ENCODE data around the gene B4GALT2. TPM values are rescaled to one million over a fixed set of nuclear protein-coding genes. Genes with fewer than 3 reads are reported as not detected.

The B4GALT2 gene
- total RNA-seq, 1 experiment from 2014 or later = 76.4 TPM

GRCh38 chr1:43968348-43968948 lies 10.6 kb upstream of the B4GALT2 start:
- POLR2A ChIA-PET (ENCODE audit: low non-redundant PET) = no interaction called here
- BruUV-seq (replicated peaks) = no TSS peak
- intact Hi-C loops (cut with micrococcal nuclease; ENCODE audit: unreplicated experiment) = no loop called here

GRCh38 chr1:43969416-43969745 lies 9.6 kb upstream of the B4GALT2 start:
- no peak overlapping the region for H3K27ac ChIP-seq (ENCODE audit: low read depth, low read length, poor library complexity, severe bottlenecking)
- no peak for DNase-seq (ENCODE audit: low spot score)
- intact Hi-C loops (cut with micrococcal nuclease; ENCODE audit: unreplicated experiment) = no loop called here
- no peaks in the 10 kb centered on the region for H3K27me3 ChIP-seq (replicated peaks; ENCODE audit: insufficient read depth, low read depth, low read length, poor library complexity)
- H3K4me1 ChIP-seq (ENCODE audit: insufficient read depth, low read length, poor library complexity, severe bottlenecking) = no peaks in the 10 kb centered on the region
- ChIA-PET CTCF (no interaction called here), POLR2A (ENCODE audit: low non-redundant PET) (interaction anchor here (0.7 kb wide), 1 partner anchor 9 kb away, joined by 3 read pairs; no protein-coding TSS in a partner anchor)
- TF ChIP-seq EZH2 (IDR thresholded peaks at IDR 0.05; ENCODE audit: borderline replicate concordance, low read depth, low read length, poor library complexity, severe bottlenecking) (no peak), CTCF (conservative IDR thresholded peaks at IDR 0.05; ENCODE audit: low read depth, low read length) (no peak)
- peak overlapping the region; percentile 93 for H3K4me3 ChIP-seq (ENCODE audit: low read depth, low read length, poor library complexity, severe bottlenecking)
- no TSS peak for BruUV-seq (replicated peaks)
- no peaks in the 10 kb centered on the region for H3K36me3 ChIP-seq (ENCODE audit: insufficient read depth, low read length, poor library complexity, severe bottlenecking)
- no peaks in the 10 kb centered on the region for H3K9me3 ChIP-seq (ENCODE audit: low read depth, low read length, poor library complexity, severe bottlenecking)

More at GRCh38 chr1:43968348-43968948, 10.6 kb upstream of the B4GALT2 start:
- CTCF ChIA-PET = no interaction called here
- no peak for DNase-seq (ENCODE audit: low spot score)
- Histone ChIP-seq H3K27me3 (replicated peaks; ENCODE audit: insufficient read depth, low read depth, low read length, poor library complexity) (no peaks in the 10 kb centered on the region), H3K27ac (ENCODE audit: low read depth, low read length, poor library complexity, severe bottlenecking) (no peak overlapping the region), H3K9me3 (ENCODE audit: low read depth, low read length, poor library complexity, severe bottlenecking) (no peaks in the 10 kb centered on the region), H3K4me1 (ENCODE audit: insufficient read depth, low read length, poor library complexity, severe bottlenecking) (no peaks in the 10 kb centered on the region), H3K4me3 (ENCODE audit: low read depth, low read length, poor library complexity, severe bottlenecking) (no peak overlapping the region), H3K36me3 (ENCODE audit: insufficient read depth, low read length, poor library complexity, severe bottlenecking) (no peaks in the 10 kb centered on the region)
- TF ChIP-seq CTCF (conservative IDR thresholded peaks at IDR 0.05; ENCODE audit: low read depth, low read length) (no peak), EZH2 (IDR thresholded peaks at IDR 0.05; ENCODE audit: borderline replicate concordance, low read depth, low read length, poor library complexity, severe bottlenecking) (no peak)

- Histone ChIP-seq H3K4me1 (ENCODE audit: insufficient read depth, low read length, poor library complexity, severe bottlenecking) (no peaks in the 10 kb centered on the region), H3K27me3 (replicated peaks; ENCODE audit: insufficient read depth, low read depth, low read length, poor library complexity) (no peaks in the 10 kb centered on the region), H3K9me3 (ENCODE audit: low read depth, low read length, poor library complexity, severe bottlenecking) (no peaks in the 10 kb centered on the region), H3K4me3 (ENCODE audit: low read depth, low read length, poor library complexity, severe bottlenecking) (peak within 1 kb of the TSS; percentile 93), H3K27ac (ENCODE audit: low read depth, low read length, poor library complexity, severe bottlenecking) (peak within 1 kb of the TSS; percentile 53), H3K36me3 (ENCODE audit: insufficient read depth, low read length, poor library complexity, severe bottlenecking) (no peaks in the 10 kb centered on the region)
- TF ChIP-seq EZH2 (IDR thresholded peaks at IDR 0.05; ENCODE audit: borderline replicate concordance, low read depth, low read length, poor library complexity, severe bottlenecking) (no peak), CTCF (conservative IDR thresholded peaks at IDR 0.05; ENCODE audit: low read depth, low read length) (no peak)
- ChIA-PET POLR2A (ENCODE audit: low non-redundant PET) (interaction anchor here (0.5 to 0.7 kb wide), 2 partner anchors 8 to 290 kb away, joined by 3 to 4 read pairs; no protein-coding TSS in a partner anchor), CTCF (no interaction called here)
- intact Hi-C loops (cut with micrococcal nuclease; ENCODE audit: unreplicated experiment) = no loop called here
- DNase-seq (ENCODE audit: low spot score) = peak; percentile 98
- TSS peak; percentile 55 for BruUV-seq (replicated peaks)
These were observed 9.1 kb upstream of the B4GALT2 start, which contains the start of gene DPH2 for GRCh38 chr1:43969746-43970466. TSS of gene DPH2 (plus strand) at chr1:43970010. CDS start at chr1:43970176, 166 bp downstream.
